ENCODE results near the gene MUS81. TPM values are rescaled to one million over a fixed set of nuclear protein-coding genes. Genes with fewer than 3 reads are reported as not detected.

Gene MUS81
- total RNA-seq, 1 experiment from 2014 or later = 45.9 TPM

- Mint-ChIP-seq H3K27ac (no peak overlapping the region), H3K9me3 (no peaks in the 10 kb centered on the region), H3K27me3 (ENCODE audit: low read depth) (peaks cover 72% of the 10 kb centered on the region), H3K36me3 (no peaks in the 10 kb centered on the region; the same call in 1 of the 2 replicates), H3K4me1 (0 out of 2 replicates have a peak, but pooled peaks cover 4% of the 10 kb centered on the region), H3K4me3 (peak overlapping the region; percentile 72)
- POLR2A ChIA-PET = interaction anchor here (0.7 to 1.7 kb wide), 5 partner anchors 9 to 48 kb away, joined by 3 to 7 read pairs (median 6); partner anchors contain the start of genes CCDC85B and FIBP
- 0 out of 2 replicates have a peak, but pooled peaks have one; percentile 20 for TF ChIP-seq NFE2L1 (CRISPR knock-in tag; IDR thresholded peaks at IDR 0.05)
- TF ChIP-seq, protein P1, sequence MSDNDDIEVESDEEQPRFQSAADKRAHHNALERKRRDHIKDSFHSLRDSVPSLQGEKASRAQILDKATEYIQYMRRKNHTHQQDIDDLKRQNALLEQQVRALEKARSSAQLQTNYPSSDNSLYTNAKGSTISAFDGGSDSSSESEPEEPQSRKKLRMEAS (CRISPR knock-in tag; IDR thresholded peaks at IDR 0.05) = peak; percentile 95
- TF ChIP-seq JUN (CRISPR knock-in tag; IDR thresholded peaks at IDR 0.05) = no peak
- TF ChIP-seq MYBL2 (CRISPR knock-in tag; IDR thresholded peaks at IDR 0.05) = 0 out of 2 replicates have a peak, but pooled peaks have one; percentile 17
- TF ChIP-seq FOXK1 (CRISPR knock-in tag; IDR thresholded peaks at IDR 0.05) = peak; percentile 55; the same call in 1 of the 2 replicates
- TF ChIP-seq SOX15 (CRISPR knock-in tag; IDR thresholded peaks at IDR 0.05) = no peak
- TF ChIP-seq SP1 (CRISPR knock-in tag; conservative IDR thresholded peaks at IDR 0.05) = peak; percentile 61; the same call in 1 of the 2 replicates
- TF ChIP-seq, protein P2, sequence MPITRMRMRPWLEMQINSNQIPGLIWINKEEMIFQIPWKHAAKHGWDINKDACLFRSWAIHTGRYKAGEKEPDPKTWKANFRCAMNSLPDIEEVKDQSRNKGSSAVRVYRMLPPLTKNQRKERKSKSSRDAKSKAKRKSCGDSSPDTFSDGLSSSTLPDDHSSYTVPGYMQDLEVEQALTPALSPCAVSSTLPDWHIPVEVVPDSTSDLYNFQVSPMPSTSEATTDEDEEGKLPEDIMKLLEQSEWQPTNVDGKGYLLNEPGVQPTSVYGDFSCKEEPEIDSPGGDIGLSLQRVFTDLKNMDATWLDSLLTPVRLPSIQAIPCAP (CRISPR knock-in tag; IDR thresholded peaks at IDR 0.05) = peak; percentile 30; the same call in 1 of the 2 replicates
- TF ChIP-seq ZBTB43 (CRISPR knock-in tag; IDR thresholded peaks at IDR 0.05) = peak; percentile 75; the same call in 1 of the 2 replicates
- TF ChIP-seq, protein P3, sequence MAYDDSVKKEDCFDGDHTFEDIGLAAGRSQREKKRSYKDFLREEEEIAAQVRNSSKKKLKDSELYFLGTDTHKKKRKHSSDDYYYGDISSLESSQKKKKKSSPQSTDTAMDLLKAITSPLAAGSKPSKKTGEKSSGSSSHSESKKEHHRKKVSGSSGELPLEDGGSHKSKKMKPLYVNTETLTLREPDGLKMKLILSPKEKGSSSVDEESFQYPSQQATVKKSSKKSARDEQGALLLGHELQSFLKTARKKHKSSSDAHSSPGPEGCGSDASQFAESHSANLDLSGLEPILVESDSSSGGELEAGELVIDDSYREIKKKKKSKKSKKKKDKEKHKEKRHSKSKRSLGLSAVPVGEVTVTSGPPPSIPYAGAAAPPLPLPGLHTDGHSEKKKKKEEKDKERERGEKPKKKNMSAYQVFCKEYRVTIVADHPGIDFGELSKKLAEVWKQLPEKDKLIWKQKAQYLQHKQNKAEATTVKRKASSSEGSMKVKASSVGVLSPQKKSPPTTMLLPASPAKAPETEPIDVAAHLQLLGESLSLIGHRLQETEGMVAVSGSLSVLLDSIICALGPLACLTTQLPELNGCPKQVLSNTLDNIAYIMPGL (CRISPR knock-in tag; IDR thresholded peaks at IDR 0.05) = peak; percentile 82
- TF ChIP-seq CBFB (CRISPR knock-in tag; IDR thresholded peaks at IDR 0.05; ENCODE audit: low read depth) = no peak
- peak; percentile 17; the same call in 1 of the 2 replicates for TF ChIP-seq TEAD1 (CRISPR knock-in tag; IDR thresholded peaks at IDR 0.05)
- TF ChIP-seq USF1 (CRISPR knock-in tag; IDR thresholded peaks at IDR 0.05) = peak; percentile 46; the same call in 1 of the 2 replicates
- TF ChIP-seq ZNF396 (CRISPR knock-in tag; IDR thresholded peaks at IDR 0.05; ENCODE audit: borderline replicate concordance) = no peak
- TF ChIP-seq CREB1 (CRISPR knock-in tag; IDR thresholded peaks at IDR 0.05) = 0 out of 2 replicates have a peak, but pooled peaks have one; percentile 58
- TF ChIP-seq ARID4B (CRISPR knock-in tag; IDR thresholded peaks at IDR 0.05; ENCODE audit: borderline replicate concordance) = peak; percentile 45; the same call in 1 of the 2 replicates
- peak; percentile 88 for TF ChIP-seq FOXP4 (CRISPR knock-in tag; IDR thresholded peaks at IDR 0.05)
- TF ChIP-seq TCF7 (CRISPR knock-in tag; IDR thresholded peaks at IDR 0.05; ENCODE audit: low read depth) = no peak
- 0 out of 2 replicates have a peak, but pooled peaks have one; percentile 17 for TF ChIP-seq FOXP1 (CRISPR knock-in tag; IDR thresholded peaks at IDR 0.05; ENCODE audit: borderline replicate concordance)
- TF ChIP-seq, protein P4, sequence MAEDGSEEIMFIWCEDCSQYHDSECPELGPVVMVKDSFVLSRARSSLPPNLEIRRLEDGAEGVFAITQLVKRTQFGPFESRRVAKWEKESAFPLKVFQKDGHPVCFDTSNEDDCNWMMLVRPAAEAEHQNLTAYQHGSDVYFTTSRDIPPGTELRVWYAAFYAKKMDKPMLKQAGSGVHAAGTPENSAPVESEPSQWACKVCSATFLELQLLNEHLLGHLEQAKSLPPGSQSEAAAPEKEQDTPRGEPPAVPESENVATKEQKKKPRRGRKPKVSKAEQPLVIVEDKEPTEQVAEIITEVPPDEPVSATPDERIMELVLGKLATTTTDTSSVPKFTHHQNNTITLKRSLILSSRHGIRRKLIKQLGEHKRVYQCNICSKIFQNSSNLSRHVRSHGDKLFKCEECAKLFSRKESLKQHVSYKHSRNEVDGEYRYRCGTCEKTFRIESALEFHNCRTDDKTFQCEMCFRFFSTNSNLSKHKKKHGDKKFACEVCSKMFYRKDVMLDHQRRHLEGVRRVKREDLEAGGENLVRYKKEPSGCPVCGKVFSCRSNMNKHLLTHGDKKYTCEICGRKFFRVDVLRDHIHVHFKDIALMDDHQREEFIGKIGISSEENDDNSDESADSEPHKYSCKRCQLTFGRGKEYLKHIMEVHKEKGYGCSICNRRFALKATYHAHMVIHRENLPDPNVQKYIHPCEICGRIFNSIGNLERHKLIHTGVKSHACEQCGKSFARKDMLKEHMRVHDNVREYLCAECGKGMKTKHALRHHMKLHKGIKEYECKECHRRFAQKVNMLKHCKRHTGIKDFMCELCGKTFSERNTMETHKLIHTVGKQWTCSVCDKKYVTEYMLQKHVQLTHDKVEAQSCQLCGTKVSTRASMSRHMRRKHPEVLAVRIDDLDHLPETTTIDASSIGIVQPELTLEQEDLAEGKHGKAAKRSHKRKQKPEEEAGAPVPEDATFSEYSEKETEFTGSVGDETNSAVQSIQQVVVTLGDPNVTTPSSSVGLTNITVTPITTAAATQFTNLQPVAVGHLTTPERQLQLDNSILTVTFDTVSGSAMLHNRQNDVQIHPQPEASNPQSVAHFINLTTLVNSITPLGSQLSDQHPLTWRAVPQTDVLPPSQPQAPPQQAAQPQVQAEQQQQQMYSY (CRISPR knock-in tag; IDR thresholded peaks at IDR 0.05) = peak; percentile 48
- ATAC-seq (peak; percentile 4), DNase-seq (ENCODE audit: low spot score) (peak; percentile 49)
- CTCF ChIA-PET = interaction anchor here (0.7 to 2.8 kb wide), 9 partner anchors 10 to 188 kb away, joined by 3 to 47 read pairs (median 4); partner anchors contain the start of genes CCDC85B, FIBP and MUS81
These were observed 39.3 kb downstream of the MUS81 start for GRCh38 chr11:65899356-65900124.

Measured in WTC11 (cell line).